Cardiac muscle cell (in vitro differentiated cells and primary cell): ENCODE measurements around the gene CSNK1D. TPM values are rescaled to one million over a fixed set of nuclear protein-coding genes. Genes with fewer than 3 reads are reported as not detected.

Experiments
- DNase-seq, 2 donors: peaks; one replicate each; pipeline versions ENCODE4 v3.0.0 to v3.0.0-alpha.2; 2010 to 2017; ENCODE audit warnings: low read depth in 1 of 2, low spot score in 1 of 2
- H3K27ac ChIP-seq: fragments of 200-600 bp; sonication (generic); 2 replicates; pipeline ENCODE4 v1.5.1; 2016
- H3K27me3 ChIP-seq: fragments of 200-600 bp; sonication (generic); 2 replicates; pipeline ENCODE4 v1.6.0; 2016; ENCODE audit warnings: control low read depth
- H3K36me3 ChIP-seq: fragments of 200-600 bp; sonication (generic); 2 replicates; pipeline ENCODE4 v1.5.1; 2016; ENCODE audit warnings: control low read depth
- H3K4me1 ChIP-seq: fragments of 200-600 bp; sonication (generic); 2 replicates; pipeline ENCODE4 v1.8.1; 2017; ENCODE audit warnings: low read depth, mild to moderate bottlenecking, mixed run types
- H3K4me3 ChIP-seq: fragments of 200-600 bp; sonication (generic); 2 replicates; pipeline ENCODE4 v1.5.1; 2016; ENCODE audit warnings: mild to moderate bottlenecking
- H3K9me3 ChIP-seq: fragments of 200-600 bp; sonication (generic); 2 replicates; pipeline ENCODE4 v1.5.1; 2017; ENCODE audit warnings: low read depth, mild to moderate bottlenecking, control low read depth
- polyA plus RNA-seq: library from polyadenylated mRNA; unstranded; fragments of >200 nt; fragmentation: Nextera tagmentation; extraction: Ambion mirVana; gene quantifications from 2 replicates; pipeline ENCODE4 v1.2.1, GENCODE V29; 2016
- total RNA-seq: library from RNA; depleted of rRNA; stranded (reverse); fragments of >200 nt; gene quantifications from 2 replicates; pipeline ENCODE4 v1.2.3, GENCODE V29; 2016
- TF ChIP-seq, protein P1 (sequence below): IDR thresholded peaks from 2 replicates; pipeline ENCODE4 v1.5.1; 2012; ENCODE audit warnings: low read depth, mild to moderate bottlenecking, low read length

The CSNK1D gene
- total and polyA plus RNA-seq, 2 experiments from 2014 or later = 53.1 to 106 TPM

DNA sequence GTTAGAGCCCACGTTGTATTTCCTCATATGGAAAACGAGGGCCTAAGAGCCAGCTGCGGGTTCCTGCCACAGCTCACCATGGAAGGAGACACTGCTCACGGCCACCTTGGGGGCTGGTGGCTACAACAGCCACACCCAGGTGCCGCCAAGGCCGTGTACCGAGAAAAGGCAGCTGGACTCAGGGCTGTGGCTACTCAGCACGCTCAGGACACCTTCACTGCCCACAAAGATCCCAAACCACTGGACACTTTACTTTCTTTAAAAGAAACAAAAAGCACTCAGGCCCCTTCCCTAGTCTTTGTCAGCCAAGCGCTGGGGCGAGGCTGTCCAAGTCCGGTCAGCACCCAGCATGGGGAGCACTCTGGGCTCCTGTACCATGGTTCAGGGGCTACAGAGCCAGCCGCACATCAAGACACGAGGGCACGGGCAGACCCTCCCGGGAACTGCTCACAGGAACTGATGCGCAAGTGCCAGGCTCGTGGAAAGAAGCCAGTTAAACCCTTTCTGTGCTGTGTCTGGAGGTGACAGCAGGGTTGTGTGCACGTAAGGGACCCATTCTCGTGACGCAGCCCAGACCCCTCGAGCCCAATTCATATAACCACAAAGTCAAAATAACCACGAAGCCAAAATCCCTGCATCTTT is 26.2 kb downstream of the CSNK1D start:
- TF ChIP-seq, protein P1, sequence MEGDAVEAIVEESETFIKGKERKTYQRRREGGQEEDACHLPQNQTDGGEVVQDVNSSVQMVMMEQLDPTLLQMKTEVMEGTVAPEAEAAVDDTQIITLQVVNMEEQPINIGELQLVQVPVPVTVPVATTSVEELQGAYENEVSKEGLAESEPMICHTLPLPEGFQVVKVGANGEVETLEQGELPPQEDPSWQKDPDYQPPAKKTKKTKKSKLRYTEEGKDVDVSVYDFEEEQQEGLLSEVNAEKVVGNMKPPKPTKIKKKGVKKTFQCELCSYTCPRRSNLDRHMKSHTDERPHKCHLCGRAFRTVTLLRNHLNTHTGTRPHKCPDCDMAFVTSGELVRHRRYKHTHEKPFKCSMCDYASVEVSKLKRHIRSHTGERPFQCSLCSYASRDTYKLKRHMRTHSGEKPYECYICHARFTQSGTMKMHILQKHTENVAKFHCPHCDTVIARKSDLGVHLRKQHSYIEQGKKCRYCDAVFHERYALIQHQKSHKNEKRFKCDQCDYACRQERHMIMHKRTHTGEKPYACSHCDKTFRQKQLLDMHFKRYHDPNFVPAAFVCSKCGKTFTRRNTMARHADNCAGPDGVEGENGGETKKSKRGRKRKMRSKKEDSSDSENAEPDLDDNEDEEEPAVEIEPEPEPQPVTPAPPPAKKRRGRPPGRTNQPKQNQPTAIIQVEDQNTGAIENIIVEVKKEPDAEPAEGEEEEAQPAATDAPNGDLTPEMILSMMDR = no peak
- H3K9me3 ChIP-seq = no peaks in the 10 kb centered on the region
- no peaks in the 10 kb centered on the region for H3K27me3 ChIP-seq
- peaks cover 78% of the 10 kb centered on the region for H3K36me3 ChIP-seq
- no peak for DNase-seq
- H3K4me3 ChIP-seq = no peak overlapping the region
- H3K4me1 ChIP-seq = peaks cover 22% of the 10 kb centered on the region
- H3K27ac ChIP-seq = no peak overlapping the region

DNA sequence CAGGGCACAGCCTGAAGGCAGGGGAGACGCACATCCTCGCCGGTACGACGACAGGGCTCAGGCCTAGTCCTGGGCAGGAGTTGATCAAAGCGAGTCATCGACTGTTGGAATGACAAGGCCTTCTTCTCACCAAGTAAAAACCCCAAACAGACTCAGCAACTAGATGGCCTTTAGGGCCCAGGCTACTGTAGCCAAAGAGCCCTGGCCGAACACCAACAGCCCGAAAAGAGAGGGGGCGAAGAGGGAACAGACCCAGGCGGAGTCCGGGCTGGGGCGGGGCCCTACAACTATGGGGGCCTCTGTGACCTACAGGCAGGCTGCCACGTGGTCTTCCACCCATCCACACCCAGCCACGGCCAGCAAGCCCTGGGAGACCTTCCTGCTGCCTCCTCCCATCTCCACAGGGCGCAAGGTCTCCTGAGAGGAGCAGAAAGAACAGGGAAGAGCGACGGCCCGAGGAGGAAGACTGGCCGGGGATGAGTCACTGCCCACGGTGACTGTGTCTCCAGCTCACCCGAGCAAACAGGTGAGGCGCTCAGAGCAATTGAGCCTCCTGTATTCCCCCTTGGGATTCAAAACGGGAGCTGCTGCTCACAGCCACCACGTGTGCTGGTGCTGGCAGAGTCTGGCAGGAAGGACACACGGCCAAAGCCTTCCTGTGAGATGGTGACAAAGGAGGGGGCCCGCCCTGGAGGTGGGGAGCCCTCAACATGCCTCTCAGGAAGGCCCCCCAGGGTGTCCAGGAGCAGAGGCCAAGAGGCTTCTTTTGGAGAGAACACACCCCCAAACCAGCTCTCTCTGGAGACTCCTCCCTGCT is 26.9 kb downstream of the CSNK1D start:
- H3K4me3 ChIP-seq = no peak overlapping the region
- H3K27ac ChIP-seq = peak overlapping the region; percentile 60
- no peaks in the 10 kb centered on the region for H3K27me3 ChIP-seq
- TF ChIP-seq, protein P1 = no peak
- H3K9me3 ChIP-seq = no peaks in the 10 kb centered on the region
- DNase-seq = peak in 1 of 2 donors; percentile 51
- H3K4me1 ChIP-seq = peaks cover 29% of the 10 kb centered on the region
- peaks cover 70% of the 10 kb centered on the region for H3K36me3 ChIP-seq

DNA sequence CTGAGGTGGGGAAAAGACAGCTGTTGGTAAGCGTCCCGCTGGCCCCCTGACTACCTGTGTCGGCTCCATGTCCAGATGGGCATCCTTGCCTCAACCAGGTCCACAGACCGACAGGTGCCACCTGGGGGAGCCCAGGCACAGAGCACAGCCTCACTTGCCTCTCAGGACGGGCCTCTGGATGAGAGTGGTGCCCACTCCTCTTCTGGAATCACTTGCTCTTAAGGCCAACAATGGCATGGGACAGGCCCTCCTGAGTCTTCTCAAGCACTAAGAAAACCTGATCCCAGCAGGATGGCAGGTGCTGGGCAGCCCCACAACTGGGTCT is 27.5 kb downstream of the CSNK1D start:
- H3K4me1 ChIP-seq = peaks cover 35% of the 10 kb centered on the region
- no peak for DNase-seq
- peaks cover 65% of the 10 kb centered on the region for H3K36me3 ChIP-seq

DNA sequence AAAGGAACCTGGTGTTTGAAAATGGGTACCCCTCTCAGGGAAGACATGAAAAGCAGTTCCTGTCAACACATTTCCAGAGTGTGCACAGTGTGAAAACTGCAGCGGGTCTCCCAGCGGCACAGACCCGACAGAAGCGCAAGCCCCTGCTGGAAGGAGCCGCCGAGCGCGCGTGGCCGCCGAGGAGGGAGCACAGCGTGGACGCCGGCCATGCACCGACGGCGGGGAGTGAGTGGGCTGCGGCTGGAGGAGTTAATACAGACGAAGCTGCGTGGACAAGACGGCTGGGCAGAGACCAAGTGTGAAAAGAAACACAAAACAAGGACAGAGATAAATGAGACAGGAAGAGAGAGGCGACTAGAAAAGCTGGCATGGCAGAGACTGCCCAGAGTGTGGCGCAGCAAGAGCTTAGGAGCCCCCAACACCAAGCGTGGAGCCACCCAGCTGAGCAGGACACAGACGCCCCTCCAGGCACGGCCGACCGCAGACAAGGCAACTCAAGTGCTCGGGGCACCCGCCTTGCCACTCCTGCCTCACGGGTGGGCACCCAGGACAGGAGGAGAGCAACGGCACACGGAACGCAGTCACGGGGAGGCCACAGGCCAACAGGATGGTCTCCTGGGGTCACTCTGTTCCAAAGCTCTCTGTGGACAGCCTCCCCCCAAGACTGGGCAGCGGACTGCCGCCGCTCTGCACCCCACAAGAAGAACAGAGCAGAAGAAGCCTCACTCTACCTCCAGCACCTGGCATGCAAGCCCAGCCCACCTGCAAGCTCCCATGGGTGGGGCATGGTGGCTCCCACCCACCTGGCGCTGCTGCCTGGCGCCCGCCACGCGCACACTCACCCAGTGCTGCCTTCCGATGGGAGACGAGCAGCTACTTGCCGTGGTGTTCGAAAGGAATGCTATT is 28.1 kb downstream of the CSNK1D start:
- Histone ChIP-seq H3K27me3 (no peaks in the 10 kb centered on the region), H3K9me3 (no peaks in the 10 kb centered on the region), H3K27ac (peak overlapping the region; percentile 85), H3K36me3 (peaks cover 59% of the 10 kb centered on the region), H3K4me3 (no peak overlapping the region), H3K4me1 (peaks cover 41% of the 10 kb centered on the region)
- DNase-seq = no peak
- TF ChIP-seq, protein P1 = no peak

More for the DNA sequence above, 27.5 kb downstream of the CSNK1D start:
- Histone ChIP-seq H3K9me3 (no peaks in the 10 kb centered on the region), H3K27me3 (no peaks in the 10 kb centered on the region), H3K4me3 (no peak overlapping the region), H3K27ac (peak overlapping the region; percentile 85)
- TF ChIP-seq, protein P1 = no peak

DNA sequence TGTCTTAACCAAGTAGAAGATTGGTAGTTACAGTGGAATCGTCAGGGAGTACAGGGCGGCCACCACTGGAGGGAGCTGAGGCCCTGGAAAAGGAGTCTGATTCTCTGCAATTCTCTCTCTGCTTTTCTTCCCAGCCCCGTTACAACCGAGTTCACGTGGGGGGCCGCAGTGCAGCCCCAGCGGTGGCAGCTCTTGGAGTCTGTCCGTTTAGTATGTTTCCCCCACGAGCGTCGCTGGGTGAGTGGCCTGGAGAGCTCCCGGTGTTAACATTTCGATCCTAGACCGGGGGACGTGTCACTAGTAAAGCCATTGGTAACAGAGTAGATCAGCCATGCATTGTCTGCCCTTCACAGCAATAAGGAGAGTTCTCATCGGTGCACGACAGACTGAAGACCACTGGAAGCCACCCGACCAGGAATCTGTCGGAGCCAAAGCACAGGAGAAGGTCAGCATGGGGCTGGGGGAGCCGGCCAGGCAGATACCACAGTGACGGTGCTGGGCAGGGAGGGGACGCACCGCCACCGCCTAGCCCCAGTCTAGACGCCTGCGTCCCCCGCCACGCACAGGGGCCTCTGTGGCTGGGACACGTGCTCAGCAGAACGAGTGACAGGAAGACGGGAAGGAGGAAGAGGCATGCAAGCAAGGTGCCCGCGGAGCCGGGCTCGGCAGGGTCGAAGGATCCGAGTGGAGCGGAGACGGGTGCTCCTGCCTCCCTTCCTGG is 28.9 kb downstream of the CSNK1D start:
- Histone ChIP-seq H3K36me3 (peaks cover 50% of the 10 kb centered on the region), H3K27me3 (no peaks in the 10 kb centered on the region)
- DNase-seq = peak in 1 of 2 donors; percentile 61

More for the DNA sequence above, 28.9 kb downstream of the CSNK1D start:
- Histone ChIP-seq H3K4me3 (no peak overlapping the region), H3K4me1 (peaks cover 41% of the 10 kb centered on the region), H3K9me3 (no peaks in the 10 kb centered on the region), H3K27ac (peak overlapping the region; percentile 85)
- TF ChIP-seq, protein P1 = peak; percentile 40
